Measurements from ENCODE around the gene COBL. TPM values are rescaled to one million over a fixed set of nuclear protein-coding genes. Genes with fewer than 3 reads are reported as not detected.

COBL gene
- total and polyA plus RNA-seq, 2 donors (not counting 3 experiments of a cell fraction or from before 2014, with no cell fraction given): 0.11 TPM; not detected in 1

DNA sequence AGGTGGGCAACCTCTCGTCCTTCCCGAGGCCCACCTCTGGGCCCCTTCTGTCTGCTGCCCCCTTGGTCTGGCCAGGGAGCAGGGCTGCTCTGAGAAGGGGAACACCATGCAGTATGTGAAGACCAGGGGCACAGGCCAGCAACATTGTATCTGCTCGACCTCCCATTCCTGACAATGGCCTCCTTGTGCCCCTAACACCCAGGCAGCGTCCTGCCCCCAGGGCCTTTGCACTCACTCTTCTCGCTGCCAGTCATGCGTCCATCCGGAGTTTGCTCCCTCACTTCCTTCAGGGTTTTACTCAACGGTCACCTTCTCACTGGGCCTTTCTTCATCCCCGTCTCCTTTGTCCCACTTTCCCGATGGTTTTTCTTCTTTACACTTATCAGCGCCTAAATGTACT is 301.0 kb downstream of the COBL start:
- FAIRE-seq (no peak), DNase-seq (ENCODE audit: low read depth, low spot score) (no peak)
- no TSS peak for BruUV-seq (replicated peaks)
- H3K79me2 ChIP-seq (ENCODE audit: control insufficient read depth, insufficient read depth, low read length): no peaks in the 10 kb centered on the region
- H3K36me3 ChIP-seq (ENCODE audit: control insufficient read depth in 2 of 2, extremely low read depth in 1 of 2, insufficient read depth in 2 of 2, low read length in 2 of 2): no peaks in the 10 kb centered on the region
- no peak overlapping the region for H2AFZ ChIP-seq (ENCODE audit: low read depth, low read length)
- dilution Hi-C loops (cut with MboI; ENCODE audit: extremely low pct_ligation_motif_present, low sequenced_read_pairs): no loop called here
- intact Hi-C loops (cut with micrococcal nuclease): no loop called here
- no peaks in the 10 kb centered on the region for H3K9me1 ChIP-seq (replicated peaks; ENCODE audit: control insufficient read depth, extremely low read depth, insufficient read depth, low read length)
- no peak overlapping the region for H3K9ac ChIP-seq (replicated peaks; ENCODE audit: extremely low read depth, insufficient read depth, low read length)
- no peaks in the 10 kb centered on the region for H4K20me1 ChIP-seq (replicated peaks; ENCODE audit: control insufficient read depth, extremely low read depth, insufficient read depth, low read length)
- H3K4me1 ChIP-seq (ENCODE audit: control insufficient read depth, extremely low read depth, insufficient read depth, low read length): no peaks in the 10 kb centered on the region
- TF ChIP-seq JUN (IDR thresholded peaks at IDR 0.05; ENCODE audit: borderline replicate concordance, insufficient read depth, insufficient read length, low read depth) (no peak), POLR2AphosphoS5 (IDR thresholded peaks at IDR 0.05; ENCODE audit: insufficient read depth, low read depth, low read length) (no peak), GATA2 (IDR thresholded peaks at IDR 0.05; ENCODE audit: insufficient read depth, insufficient read length, low read depth, low read length) (no peak), MYC (IDR thresholded peaks at IDR 0.05; ENCODE audit: low read depth, low read length) (no peak), FOS (IDR thresholded peaks at IDR 0.05; ENCODE audit: borderline replicate concordance, insufficient read depth, low read length) (no peak), EZH2 (IDR thresholded peaks at IDR 0.05; ENCODE audit: borderline replicate concordance, low read depth, low read length, severe bottlenecking) (no peak), POLR2A (IDR thresholded peaks at IDR 0.05; ENCODE audit: low read depth, low read length) (no peak)
- TF ChIP-seq, protein P1, sequence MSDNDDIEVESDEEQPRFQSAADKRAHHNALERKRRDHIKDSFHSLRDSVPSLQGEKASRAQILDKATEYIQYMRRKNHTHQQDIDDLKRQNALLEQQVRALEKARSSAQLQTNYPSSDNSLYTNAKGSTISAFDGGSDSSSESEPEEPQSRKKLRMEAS (IDR thresholded peaks at IDR 0.05; ENCODE audit: insufficient read depth, insufficient read length): no peak
- TF ChIP-seq, protein P2, sequence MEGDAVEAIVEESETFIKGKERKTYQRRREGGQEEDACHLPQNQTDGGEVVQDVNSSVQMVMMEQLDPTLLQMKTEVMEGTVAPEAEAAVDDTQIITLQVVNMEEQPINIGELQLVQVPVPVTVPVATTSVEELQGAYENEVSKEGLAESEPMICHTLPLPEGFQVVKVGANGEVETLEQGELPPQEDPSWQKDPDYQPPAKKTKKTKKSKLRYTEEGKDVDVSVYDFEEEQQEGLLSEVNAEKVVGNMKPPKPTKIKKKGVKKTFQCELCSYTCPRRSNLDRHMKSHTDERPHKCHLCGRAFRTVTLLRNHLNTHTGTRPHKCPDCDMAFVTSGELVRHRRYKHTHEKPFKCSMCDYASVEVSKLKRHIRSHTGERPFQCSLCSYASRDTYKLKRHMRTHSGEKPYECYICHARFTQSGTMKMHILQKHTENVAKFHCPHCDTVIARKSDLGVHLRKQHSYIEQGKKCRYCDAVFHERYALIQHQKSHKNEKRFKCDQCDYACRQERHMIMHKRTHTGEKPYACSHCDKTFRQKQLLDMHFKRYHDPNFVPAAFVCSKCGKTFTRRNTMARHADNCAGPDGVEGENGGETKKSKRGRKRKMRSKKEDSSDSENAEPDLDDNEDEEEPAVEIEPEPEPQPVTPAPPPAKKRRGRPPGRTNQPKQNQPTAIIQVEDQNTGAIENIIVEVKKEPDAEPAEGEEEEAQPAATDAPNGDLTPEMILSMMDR (IDR thresholded peaks at IDR 0.05; ENCODE audit: extremely low read depth in 1 of 2, insufficient read depth in 1 of 2, low read depth in 1 of 2, low read length in 2 of 2): no peak
- H3K27ac ChIP-seq (ENCODE audit: insufficient read depth, low read depth, low read length): no peak overlapping the region
- POLR2A ChIA-PET: no interaction called here
- H3K9me3 ChIP-seq (replicated peaks; ENCODE audit: control insufficient read depth, insufficient read depth, low read length): no peaks in the 10 kb centered on the region
- CTCF ChIA-PET: no interaction called here
- no peaks in the 10 kb centered on the region for H3K27me3 ChIP-seq (ENCODE audit: control insufficient read depth in 2 of 2, insufficient read depth in 2 of 2, low read length in 2 of 2)
- H3K4me3 ChIP-seq (replicated peaks in 1 of 3; ENCODE audit: insufficient read depth in 1 of 3, low read depth in 1 of 3, low read length in 3 of 3): no peak overlapping the region
- H3K4me2 ChIP-seq (ENCODE audit: insufficient read depth, low read length): no peak overlapping the region
